Loucy (cell line): Measurements from ENCODE around the gene FCER2.

Experiments used
- H2AFZ ChIP-seq: fragments of 200-600 bp; sonication (generic); 2 replicates; pipeline ENCODE4 v1.6.0; 2016; ENCODE audit warnings: antibody characterized with exemption, mild to moderate bottlenecking, low read length, moderate library complexity
- H3F3A ChIP-seq: fragments of 200-600 bp; 2 replicates; pipeline ENCODE4 v1.6.0; 2016; ENCODE audit warnings: antibody characterized with exemption, low read depth, mild to moderate bottlenecking
- H3K27me3 ChIP-seq: fragments of 200-600 bp; sonication (generic); 2 replicates; pipeline ENCODE4 v1.6.1; 2014; ENCODE audit warnings: low read length, mild to moderate bottlenecking; ENCODE audit not compliant: insufficient read depth, poor library complexity, severe bottlenecking
- H3K36me3 ChIP-seq: fragments of 200-600 bp; sonication (generic); 2 replicates; pipeline ENCODE4 v1.6.1; 2016; ENCODE audit warnings: low read length; ENCODE audit not compliant: insufficient read depth
- H3K4me1 ChIP-seq: fragments of 200-600 bp; sonication (generic); 2 replicates; pipeline ENCODE4 v1.5.1; 2014; ENCODE audit warnings: low read length, mild to moderate bottlenecking; ENCODE audit not compliant: insufficient read depth, poor library complexity, severe bottlenecking
- H3K4me2 ChIP-seq: fragments of 200-600 bp; sonication (generic); 2 replicates; pipeline ENCODE4 v1.6.0; 2014; ENCODE audit warnings: antibody characterized with exemption, low read length, low read depth, mild to moderate bottlenecking; ENCODE audit not compliant: poor library complexity, severe bottlenecking
- H3K4me3 ChIP-seq: fragments of 200-600 bp; sonication (generic); 2 replicates; pipeline ENCODE4 v1.5.1; 2014; ENCODE audit warnings: low read length, mild to moderate bottlenecking, mixed read lengths; ENCODE audit not compliant: poor library complexity, severe bottlenecking
- H3K79me2 ChIP-seq: fragments of 200-600 bp; sonication (generic); 2 replicates; pipeline ENCODE4 v1.6.1; 2014; ENCODE audit warnings: low read length; ENCODE audit not compliant: insufficient read depth
- H3K9ac ChIP-seq: fragments of 200-600 bp; sonication (generic); 2 replicates; pipeline ENCODE4 v1.6.0; 2014; ENCODE audit warnings: mild to moderate bottlenecking, low read depth, low read length, moderate library complexity; ENCODE audit not compliant: poor library complexity, severe bottlenecking
- H3K9me2 ChIP-seq: fragments of 200-600 bp; sonication (generic); replicated peaks from 2 replicates; pipeline ENCODE4 v1.6.1; 2016; ENCODE audit warnings: low read depth, low read length, mixed read lengths
- H3K9me3 ChIP-seq: fragments of 200-600 bp; sonication (generic); 2 replicates; pipeline ENCODE4 v1.6.1; 2014; ENCODE audit warnings: mild to moderate bottlenecking, antibody characterized with exemption, low read length, low read depth; ENCODE audit not compliant: insufficient read depth
- H4K20me1 ChIP-seq: fragments of 200-600 bp; sonication (generic); 2 replicates; pipeline ENCODE4 v1.6.0; 2014; ENCODE audit warnings: antibody characterized with exemption, low read length, mild to moderate bottlenecking; ENCODE audit not compliant: insufficient read depth, poor library complexity, severe bottlenecking
- CTCF ChIP-seq: fragments of 200-600 bp; sonication (generic); conservative IDR thresholded peaks from 2 replicates; pipeline ENCODE4 v1.5.1; 2014; ENCODE audit warnings: mild to moderate bottlenecking, antibody characterized with exemption, low read length
- EZH2phosphoT487 ChIP-seq: fragments of 200-600 bp; IDR thresholded peaks from 2 replicates; pipeline ENCODE4 v1.6.1; 2018; ENCODE audit warnings: antibody characterized with exemption, mild to moderate bottlenecking, moderate library complexity, borderline replicate concordance

FCER2 gene

GRCh38 chr19:7690779-7691258 is 11.1 kb downstream of the FCER2 start:
- Histone ChIP-seq H3K79me2 (no peaks in the 10 kb centered on the region), H3K36me3 (no peaks in the 10 kb centered on the region), H4K20me1 (no peaks in the 10 kb centered on the region), H3K9me2 (no peaks in the 10 kb centered on the region), H3F3A (no peaks in the 10 kb centered on the region), H3K4me3 (no peak overlapping the region), H3K4me2 (no peak overlapping the region), H2AFZ (no peak overlapping the region), H3K9ac (no peak overlapping the region), H3K27me3 (no peaks in the 10 kb centered on the region), H3K4me1 (no peaks in the 10 kb centered on the region), H3K9me3 (no peaks in the 10 kb centered on the region)
- TF ChIP-seq CTCF (no peak), EZH2phosphoT487 (no peak)

- no peak overlapping the region for H3K4me3 ChIP-seq
- TF ChIP-seq CTCF (no peak), EZH2phosphoT487 (no peak)
- H4K20me1 ChIP-seq, result no peaks in the 10 kb centered on the region
- H3K4me1 ChIP-seq, result no peaks in the 10 kb centered on the region
- H3F3A ChIP-seq, result no peaks in the 10 kb centered on the region
- H3K27me3 ChIP-seq, result no peaks in the 10 kb centered on the region
- no peak overlapping the region for H3K4me2 ChIP-seq
- H3K9ac ChIP-seq, result no peak overlapping the region
- H2AFZ ChIP-seq, result no peak overlapping the region
- no peaks in the 10 kb centered on the region for H3K36me3 ChIP-seq
- no peaks in the 10 kb centered on the region for H3K79me2 ChIP-seq
- H3K9me2 ChIP-seq, result no peaks in the 10 kb centered on the region
- no peaks in the 10 kb centered on the region for H3K9me3 ChIP-seq
Observed at GRCh38 chr19:7689165-7689564, 12.8 kb downstream of the FCER2 start.

- no peak overlapping the region for H3K4me2 ChIP-seq
- H3K9me3 ChIP-seq, result no peaks in the 10 kb centered on the region
- no peak overlapping the region for H3K9ac ChIP-seq
- no peaks in the 10 kb centered on the region; the same call in 1 of the 2 replicates for H3K36me3 ChIP-seq
- no peaks in the 10 kb centered on the region for H3F3A ChIP-seq
- H3K27me3 ChIP-seq, result no peaks in the 10 kb centered on the region
- no peaks in the 10 kb centered on the region for H3K9me2 ChIP-seq
- peaks cover 7% of the 10 kb centered on the region for H4K20me1 ChIP-seq
- H3K4me3 ChIP-seq, result no peak overlapping the region
- no peak overlapping the region for H2AFZ ChIP-seq
- H3K79me2 ChIP-seq, result peaks cover 14% of the 10 kb centered on the region
- no peak for TF ChIP-seq CTCF
- TF ChIP-seq EZH2phosphoT487, result no peak
- no peaks in the 10 kb centered on the region for H3K4me1 ChIP-seq
Observed at GRCh38 chr19:7687177-7687576, 14.8 kb downstream of the FCER2 start.
